A673 (cell line): Measurements from ENCODE around the gene TRPC4.

ENCODE experiments used
- CTCF ChIP-seq: fragments of 300-800, 200-600 bp; sonication (generic); conservative IDR thresholded peaks from 2 replicates; pipeline ENCODE4 v1.5.1; 2017; ENCODE audit warnings: low read depth, mild to moderate bottlenecking, antibody characterized with exemption, low read length, moderate library complexity, mixed read lengths
- EZH2 ChIP-seq: fragments of 200-600 bp; sonication (generic); IDR thresholded peaks from 2 replicates; pipeline ENCODE4 v1.6.1; 2017; ENCODE audit warnings: borderline replicate concordance, low read depth, mild to moderate bottlenecking, mixed read lengths, antibody characterized with exemption, low read length; ENCODE audit not compliant: poor library complexity, severe bottlenecking

DNA sequence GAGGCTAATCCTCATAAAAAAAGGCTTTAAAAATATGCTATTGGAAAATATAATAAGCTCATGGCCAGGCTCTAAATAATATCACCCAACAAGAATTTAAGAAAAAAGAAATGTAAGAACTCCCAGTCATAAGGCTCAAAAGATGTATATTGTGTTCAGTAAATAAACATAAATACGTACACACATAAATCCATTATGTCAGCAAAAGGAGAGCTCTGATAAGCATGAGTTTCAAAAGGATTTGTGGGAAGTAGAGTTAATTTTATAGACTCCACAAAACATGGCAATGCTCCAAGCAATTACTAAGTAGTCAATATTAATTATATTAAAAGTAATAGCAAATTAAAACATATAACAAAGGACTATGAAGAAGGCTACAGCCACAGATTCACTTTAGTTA lies 37.3 kb upstream of the TRPC4 start:
- TF ChIP-seq CTCF (no peak), EZH2 (no peak)
